ENCODE measurements around the gene TDP1. TPM values are rescaled to one million over a fixed set of nuclear protein-coding genes. Genes with fewer than 3 reads are reported as not detected.

The TDP1 gene
- total and polyA plus RNA-seq, 9 of the 15 experiments (the other 6 are each of a cell fraction or from before 2014, with no cell fraction given): 21.4 to 41.6 (median 32.3) TPM

GRCh38 chr14:90005939-90006530 lies 50.3 kb downstream of the TDP1 start (continued):
- TF ChIP-seq CTCF (IDR thresholded peaks at IDR 0.05 in 2 of 3, conservative IDR thresholded peaks at IDR 0.05 in 1 of 3; ENCODE audit: insufficient read depth in 2 of 3, low read depth in 1 of 3, low read length in 3 of 3) (no peak), SRF (CRISPR knock-in tag; IDR thresholded peaks at IDR 0.05) (no peak), NELFE (IDR thresholded peaks at IDR 0.05; ENCODE audit: insufficient read depth, insufficient read length) (no peak), MAFF (IDR thresholded peaks at IDR 0.05; ENCODE audit: low read length) (no peak), ZNF354B (CRISPR knock-in tag; IDR thresholded peaks at IDR 0.05) (no peak), TFAP4 (CRISPR knock-in tag; IDR thresholded peaks at IDR 0.05; ENCODE audit: borderline replicate concordance) (peak; percentile 86), ZNF583 (CRISPR knock-in tag; IDR thresholded peaks at IDR 0.05) (no peak), ZNF584 (CRISPR knock-in tag; IDR thresholded peaks at IDR 0.05; ENCODE audit: low read depth) (no peak), NFE2 (IDR thresholded peaks at IDR 0.05; ENCODE audit: low read depth) (no peak), NR2F6 (CRISPR knock-in tag; IDR thresholded peaks at IDR 0.05) (no peak), ZNF407 (IDR thresholded peaks at IDR 0.05; ENCODE audit: low read depth) (no peak), ELF1 (tag; IDR thresholded peaks at IDR 0.05) (no peak), XRCC3 (IDR thresholded peaks at IDR 0.05) (no peak), TAL1 (IDR thresholded peaks at IDR 0.05) (peak; percentile 87), ZNF3 (CRISPR knock-in tag; IDR thresholded peaks at IDR 0.05) (no peak), PML (IDR thresholded peaks at IDR 0.05; ENCODE audit: low read length) (peak; percentile 50; the same call in 1 of the 2 replicates), SIN3B (IDR thresholded peaks at IDR 0.05; ENCODE audit: low read depth) (no peak), POLR2B (IDR thresholded peaks at IDR 0.05; ENCODE audit: low read depth, partially characterized antibody) (no peak), PHB2 (IDR thresholded peaks at IDR 0.05; ENCODE audit: low read depth) (0 out of 2 replicates have a peak, but pooled peaks have one; percentile 24)
